Forelimb muscle (tissue), 1 donor: ENCODE results near the gene ENKUR. TPM values are rescaled to one million over a fixed set of nuclear protein-coding genes. Genes with fewer than 3 reads are reported as not detected.

Experiments
- DNase-seq: peaks from one replicate; pipeline ENCODE4 v3.0.0-alpha.2; 2013; ENCODE audit warnings: low read depth
- polyA plus RNA-seq: library from polyadenylated mRNA; unstranded; fragments of 120-200 nt; gene quantifications from one replicate; pipeline ENCODE4 v1.2.1, GENCODE V29; 2013; ENCODE audit not compliant: insufficient read length

ENKUR gene, protein sequence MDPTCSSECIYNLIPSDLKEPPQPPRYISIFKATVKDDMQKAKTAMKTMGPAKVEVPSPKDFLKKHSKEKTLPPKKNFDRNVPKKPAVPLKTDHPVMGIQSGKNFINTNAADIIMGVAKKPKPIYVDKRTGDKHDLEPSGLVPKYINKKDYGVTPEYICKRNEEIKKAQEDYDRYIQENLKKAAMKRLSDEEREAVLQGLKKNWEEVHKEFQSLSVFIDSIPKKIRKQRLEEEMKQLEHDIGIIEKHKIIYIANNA
- 0.22 TPM for polyA plus RNA-seq

DNA sequence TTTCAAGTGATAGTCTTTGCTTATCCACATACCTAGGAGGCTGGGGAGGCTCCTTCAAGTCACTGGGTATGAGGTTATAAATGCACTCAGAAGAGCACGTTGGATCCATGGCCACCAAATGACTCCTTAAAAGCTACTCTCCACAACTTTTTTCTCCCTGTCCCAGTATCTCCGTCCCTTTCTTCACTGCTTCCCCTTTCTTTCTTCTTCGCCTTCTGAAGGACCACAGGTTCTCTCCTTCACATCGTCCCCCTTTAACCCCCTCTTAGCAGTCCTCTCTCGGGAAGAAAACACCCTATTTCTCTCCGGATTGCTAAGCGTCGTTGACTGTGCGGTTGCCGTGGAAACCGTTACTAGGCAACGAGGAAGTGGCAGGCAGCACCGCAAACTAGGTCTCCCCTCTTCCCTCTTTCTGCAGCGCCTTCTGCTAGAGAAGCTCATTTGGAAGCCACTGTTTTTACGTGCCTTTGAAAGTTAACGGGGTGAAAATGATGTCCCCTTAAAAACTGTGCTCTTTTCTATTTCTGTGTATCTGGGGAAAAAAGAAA lies at the start of gene ENKUR:
Gene ENKUR (minus strand): TSS at position 331 of the 548 bp plus-strand sequence. CDS start 222 bp downstream, at position 109.
- DNase-seq, result peak; percentile 86

DNA sequence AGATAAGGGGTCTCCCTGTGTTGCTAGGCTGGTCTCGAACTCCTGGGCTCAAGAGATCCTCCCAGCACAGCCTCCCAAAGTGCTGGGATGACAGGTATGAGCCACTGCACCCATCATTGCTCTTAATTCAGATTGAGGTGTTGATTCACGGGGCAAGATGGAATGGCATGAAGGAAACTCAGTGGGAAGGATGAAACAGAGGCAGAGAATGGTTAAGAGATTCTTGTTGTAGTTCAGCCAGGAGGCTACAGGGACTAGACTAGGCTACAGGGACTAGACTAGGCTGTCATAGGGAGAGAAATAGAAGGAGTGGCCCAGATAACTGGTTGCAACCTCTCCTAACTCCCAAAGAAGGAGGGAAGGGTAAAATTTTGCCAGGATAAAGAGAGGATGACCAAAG lies 48.4 kb upstream of the ENKUR start:
- DNase-seq, result no peak

DNA sequence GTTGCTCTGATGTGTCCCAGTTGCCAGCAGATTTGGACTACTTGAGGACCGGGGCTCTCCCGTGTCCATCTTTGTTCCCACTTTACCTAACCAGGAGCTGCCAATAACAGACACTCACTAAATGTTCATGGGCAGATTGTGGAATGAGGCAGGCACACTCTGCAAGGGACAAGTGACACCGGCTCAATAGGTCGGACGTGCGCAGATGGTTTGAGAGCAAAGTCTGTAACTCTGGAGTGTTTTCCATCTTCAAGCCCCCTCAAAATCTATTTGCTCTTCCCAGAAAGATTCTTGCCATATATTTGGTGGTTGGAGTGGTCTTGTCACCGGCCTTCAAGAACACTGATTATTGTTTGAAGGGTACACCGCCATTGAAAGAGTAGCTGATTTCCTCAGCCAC lies 47.7 kb upstream of the ENKUR start:
- DNase-seq, result no peak

DNA sequence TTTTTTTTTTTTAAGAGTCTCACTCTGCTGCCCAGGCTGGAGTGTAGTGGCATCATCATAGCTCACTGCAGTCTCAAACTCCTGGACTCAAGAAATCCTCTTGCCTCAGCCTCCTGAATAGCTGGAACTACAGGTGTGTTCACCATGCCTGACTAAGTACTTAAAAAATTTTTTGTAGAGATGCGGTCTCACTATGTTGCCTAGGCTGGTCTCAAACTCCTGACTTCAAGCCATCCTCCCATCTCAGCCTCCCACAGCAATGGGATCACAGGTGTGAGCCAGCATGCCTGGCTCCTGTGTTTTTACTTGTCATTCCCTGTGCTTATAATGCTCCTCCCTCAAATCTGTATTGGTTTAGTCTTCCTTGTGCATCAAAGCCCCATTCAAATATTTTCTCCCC lies 47.2 kb upstream of the ENKUR start:
- no peak for DNase-seq

DNA sequence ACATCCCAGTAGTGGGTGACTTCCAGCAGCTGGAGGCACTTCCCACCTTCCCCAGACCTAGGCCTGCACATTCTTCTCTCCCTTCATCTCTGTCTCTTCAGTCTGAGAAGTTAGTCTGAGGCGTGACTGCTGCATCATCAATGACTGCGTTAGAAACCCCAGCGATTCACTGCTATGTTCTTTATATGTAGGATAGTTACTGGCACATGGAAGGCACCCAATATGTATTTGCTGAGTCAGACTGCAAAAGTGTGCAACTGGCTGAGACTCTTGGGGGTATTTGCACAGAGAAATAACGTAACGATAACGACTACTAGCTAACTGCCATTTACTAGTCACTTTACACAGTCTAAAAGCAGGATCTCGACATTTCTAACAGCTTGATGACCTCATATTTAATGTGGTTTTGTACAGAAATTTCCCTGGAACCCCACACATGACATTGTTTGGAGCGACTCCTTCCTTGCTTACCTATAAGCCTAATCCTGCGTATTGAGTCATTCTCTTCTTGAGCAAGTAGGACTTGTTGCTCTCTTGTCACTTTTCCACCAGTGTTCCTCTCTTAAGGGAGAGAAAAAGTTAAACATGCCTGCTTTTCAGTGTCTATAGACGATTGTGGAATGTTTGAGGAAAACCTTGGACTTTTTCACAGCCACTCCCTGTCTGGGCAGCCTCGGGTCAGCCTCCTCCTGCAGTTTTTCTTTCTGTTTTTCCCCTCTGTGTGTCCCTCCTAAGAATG lies 45.9 kb upstream of the ENKUR start:
- no peak for DNase-seq

DNA sequence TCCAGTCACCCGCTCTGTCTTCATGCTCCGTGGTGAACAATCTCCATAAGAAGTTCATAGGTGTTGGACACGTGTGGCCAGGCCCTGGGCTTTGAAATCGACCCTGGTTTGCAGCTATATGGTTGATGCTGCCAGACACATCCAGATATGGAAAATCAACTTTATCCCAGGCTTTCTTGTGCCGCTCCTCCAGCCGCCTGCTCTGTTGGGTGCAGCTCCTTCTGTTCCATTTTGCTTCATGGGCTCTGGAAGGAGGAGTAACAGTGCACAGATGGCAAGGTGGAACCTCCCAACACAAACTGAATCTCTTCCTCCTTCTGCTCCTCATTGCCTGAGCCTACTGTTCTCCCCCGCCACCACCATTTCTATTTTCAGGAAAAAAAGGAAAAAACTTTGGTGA lies 45.2 kb upstream of the ENKUR start:
- DNase-seq, result no peak

DNA sequence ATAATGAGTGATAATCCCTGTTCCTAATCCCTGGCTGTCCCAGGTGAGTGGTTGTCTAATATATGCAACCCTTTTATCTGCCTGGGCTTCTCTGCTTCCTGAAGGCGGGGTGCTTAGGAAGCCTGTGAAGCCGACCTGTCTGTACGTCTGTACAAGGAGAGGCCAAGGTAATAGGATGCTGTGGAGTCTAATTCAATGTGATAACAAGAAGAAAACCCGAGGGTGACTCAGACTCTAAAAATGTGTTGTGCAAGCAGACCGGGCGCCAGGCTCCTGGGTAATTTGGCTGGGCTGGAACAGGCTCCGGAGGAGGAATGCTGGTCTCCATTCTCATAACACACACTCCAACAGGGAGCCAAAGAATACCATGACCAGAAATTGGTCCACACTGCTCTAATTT lies 44.0 kb upstream of the ENKUR start:
- DNase-seq, result no peak

DNA sequence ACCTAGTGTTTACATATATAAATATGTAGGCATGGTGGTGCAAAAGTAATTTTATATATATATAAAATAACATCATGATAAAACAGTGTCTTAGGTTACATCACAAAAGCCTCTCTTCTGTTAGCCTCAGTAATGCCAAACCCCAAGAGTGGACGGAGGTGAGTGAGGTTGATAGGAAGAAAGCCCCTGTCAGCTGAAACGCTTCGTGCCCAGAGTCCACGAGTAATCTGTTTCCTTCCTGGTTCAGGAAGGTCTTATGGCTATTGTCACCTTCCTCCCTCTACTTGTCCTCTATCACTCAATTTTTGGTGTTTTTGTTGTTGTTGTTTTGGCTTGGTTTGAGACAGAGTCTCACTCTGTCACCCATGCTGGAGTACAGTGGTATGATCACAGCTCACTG lies 41.9 kb upstream of the ENKUR start:
- no peak for DNase-seq

DNA sequence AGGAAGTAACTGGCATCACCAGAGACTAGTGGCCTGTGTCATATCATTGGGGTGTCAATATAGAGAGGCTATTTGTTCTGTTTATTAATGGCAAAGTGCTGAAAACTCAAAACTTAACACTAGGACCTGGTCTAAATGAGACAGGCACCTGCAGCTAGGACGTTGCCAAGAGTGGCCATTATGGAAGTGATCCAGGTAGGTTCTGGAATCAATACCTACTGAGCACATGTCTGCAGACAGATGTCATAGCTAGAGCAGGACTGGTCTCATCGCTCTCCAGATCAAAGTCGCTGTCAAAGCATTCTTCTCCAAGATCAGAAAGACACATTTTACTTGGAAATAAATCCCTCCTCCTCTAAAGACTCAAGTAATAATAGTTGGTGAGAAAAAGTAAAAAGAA lies 40.8 kb upstream of the ENKUR start:
- DNase-seq, result no peak

DNA sequence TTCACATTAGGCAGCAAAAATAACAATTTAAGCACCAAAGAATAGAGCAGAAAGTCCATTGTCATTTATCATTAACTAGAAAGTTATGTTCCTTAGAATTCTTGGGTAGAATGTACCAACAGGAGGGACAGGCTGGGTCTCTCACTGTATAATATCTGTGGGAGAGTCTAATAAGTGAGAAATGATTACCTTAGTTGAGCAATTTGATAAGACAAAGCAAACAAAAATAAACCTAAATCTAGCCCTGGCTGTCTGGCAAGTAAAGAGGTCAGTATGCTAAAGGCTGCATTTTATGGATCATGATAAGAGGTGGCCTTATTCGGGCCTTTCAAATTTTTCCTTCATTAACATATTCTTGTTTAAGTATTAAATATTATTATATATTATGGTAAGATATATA lies 36.1 kb upstream of the ENKUR start:
- DNase-seq, result no peak

DNA sequence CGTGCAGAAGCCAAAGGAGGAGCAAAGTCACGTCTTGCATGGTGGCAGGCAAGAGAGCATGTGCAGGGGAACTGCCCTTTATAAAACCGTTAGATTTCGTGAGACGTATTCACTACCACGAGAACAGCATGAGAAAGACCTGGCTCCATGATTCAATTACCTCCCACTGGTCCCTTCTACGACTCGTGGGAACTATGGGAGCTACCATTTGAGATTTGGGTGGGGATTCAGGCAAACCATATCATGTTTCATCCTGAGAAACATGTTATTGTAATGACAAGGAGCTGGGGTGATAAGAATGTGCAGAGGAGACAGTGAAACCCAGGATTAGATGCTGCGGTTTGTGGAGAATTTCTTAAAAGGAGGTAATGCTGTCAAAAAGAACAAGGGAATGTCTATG lies 34.4 kb upstream of the ENKUR start:
- DNase-seq, result no peak

DNA sequence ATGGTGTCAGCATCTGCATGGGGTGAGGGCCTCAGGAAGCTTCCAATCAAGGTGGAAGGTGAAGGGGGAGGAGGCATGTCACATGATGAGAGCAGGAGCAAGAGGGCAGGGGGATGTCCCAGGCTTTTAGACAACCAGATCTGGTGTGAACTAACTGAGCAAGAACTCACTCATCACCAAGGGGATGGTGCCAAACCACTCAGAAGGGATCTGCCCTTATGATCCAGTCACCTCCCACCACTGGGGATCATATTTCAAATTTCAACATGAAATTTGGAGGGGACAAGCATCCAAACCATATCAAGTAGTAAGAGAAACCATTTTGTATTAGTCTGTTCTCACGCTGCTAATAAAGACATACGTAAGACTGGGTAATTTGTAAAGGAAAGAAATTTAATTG lies 34.0 kb upstream of the ENKUR start:
- DNase-seq, result no peak

DNA sequence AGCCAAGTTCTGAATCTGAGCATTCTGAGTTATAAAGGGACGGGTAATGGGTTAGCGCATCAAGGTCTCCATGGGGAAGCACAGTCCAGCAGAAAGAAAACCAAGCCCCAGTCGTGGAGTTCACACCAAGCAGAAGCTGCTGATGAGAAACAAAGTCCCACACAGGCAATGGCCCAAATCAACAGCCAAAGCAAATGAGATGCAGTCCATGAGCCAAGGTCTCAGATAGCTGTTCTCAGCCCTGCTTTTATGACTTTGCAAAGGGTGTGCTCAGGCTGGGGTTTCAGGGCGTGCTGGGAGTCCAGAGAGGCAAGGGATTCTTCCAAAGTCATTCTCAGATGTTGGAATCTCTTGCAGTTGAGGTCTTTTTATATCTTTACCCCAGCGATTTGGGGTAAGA lies 32.5 kb upstream of the ENKUR start:
- DNase-seq, result no peak

DNA sequence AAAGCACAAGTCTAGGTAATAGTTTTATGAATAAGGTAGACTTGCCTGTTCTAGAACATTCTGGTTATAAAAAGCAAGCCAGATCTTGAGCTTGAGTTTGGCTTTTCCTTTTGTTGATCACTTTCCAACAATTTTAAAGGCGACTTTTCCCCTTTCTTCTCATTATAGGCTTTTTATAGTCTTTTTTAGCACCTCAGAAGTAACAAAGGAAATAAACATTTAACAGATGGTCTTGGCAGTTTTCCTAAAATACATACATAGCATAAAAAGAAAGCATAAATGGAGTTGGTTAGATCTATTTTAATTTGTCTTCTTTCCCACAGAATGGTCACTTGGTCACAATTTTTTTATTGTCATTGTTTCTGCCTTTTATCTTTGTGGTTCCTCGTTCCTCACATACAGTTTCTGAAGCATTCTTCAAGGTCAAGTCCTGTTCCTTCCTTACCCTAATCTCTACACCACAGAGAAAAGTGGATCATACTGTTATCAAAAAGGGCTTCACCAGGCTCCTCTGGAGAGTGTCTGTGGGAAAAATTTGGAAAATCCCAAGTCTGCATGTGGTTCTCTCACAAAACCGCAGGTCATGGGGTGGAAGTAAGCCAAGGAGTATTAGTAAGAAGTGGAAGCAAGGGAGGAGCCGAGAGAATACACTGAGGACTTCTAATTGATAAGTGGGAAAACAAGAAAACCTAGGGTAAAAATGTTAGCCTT lies 31.8 kb upstream of the ENKUR start:
- DNase-seq, result no peak

DNA sequence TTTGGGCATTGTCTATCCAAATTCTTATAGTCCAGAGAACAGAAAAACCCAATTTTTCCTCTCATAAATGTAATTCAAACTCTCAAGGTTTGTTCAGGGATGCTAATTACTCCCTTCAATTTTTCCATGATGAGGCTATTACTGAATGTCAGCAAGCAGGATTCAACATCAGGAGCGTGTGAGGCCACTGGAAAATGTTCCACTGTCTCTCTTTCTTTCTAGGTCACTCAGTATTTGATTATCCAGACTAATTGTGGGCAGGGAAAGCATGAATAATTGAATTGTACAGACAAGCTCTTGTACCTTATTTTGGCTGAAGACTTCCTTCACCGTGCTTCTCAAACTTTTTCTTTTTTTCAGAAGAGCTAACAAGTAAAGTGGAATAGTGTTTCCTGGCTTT lies 31.1 kb upstream of the ENKUR start:
- no peak for DNase-seq

DNA sequence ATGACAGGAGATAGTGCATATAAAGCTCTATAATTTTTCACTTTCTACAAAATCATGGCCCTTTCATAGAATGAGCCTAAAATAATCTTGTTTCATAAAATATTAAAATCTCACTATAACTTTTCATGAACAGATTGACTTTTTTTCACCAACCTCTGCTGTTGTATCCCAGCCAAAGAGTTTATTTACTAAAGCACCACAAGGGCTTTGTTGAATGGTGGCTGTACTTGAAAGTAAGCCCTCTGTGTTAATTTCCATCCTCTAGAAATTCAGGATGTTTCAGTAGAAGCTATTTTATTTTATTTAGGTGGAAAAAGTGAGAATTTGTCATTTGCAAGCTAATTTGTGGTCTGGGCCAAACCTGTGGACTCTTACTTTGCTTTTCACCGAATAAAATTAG lies 30.7 kb upstream of the ENKUR start:
- no peak for DNase-seq

DNA sequence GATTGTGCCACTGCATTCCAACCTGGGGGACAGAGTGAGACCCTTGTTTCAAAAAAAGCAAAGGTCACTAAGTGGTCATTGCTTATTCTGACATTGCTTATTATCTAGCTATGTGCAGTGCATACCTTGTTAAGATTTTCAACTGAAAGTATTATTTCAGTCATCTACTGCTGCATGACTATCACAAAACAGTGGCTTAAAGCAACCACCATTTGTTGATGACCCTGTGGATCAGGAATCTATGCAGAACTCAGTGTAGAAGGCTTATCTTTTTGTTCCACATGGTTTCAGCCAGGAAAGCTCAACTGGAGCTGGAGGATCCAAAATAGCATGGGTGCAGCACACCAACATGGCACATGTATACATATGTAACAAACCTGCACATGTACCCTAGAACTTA lies 23.6 kb upstream of the ENKUR start:
- DNase-seq, result no peak

DNA sequence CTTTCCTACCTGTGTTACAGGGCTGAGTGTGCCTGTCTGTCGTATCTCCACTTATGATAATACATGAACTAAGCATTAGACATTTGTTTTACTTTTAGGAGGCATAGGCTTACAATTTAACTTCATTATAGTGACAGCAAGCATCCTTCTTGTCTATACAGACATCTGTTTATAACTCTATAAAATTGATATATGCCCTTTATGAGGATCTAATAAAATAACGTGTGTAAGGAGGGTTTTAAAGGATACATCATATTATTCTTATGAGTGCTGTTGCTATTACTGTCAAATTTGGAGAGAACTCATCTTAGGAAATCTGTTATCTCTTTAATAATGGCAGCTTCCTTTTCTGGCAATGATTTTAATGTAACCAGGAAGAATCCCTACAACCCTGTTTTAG lies 22.4 kb upstream of the ENKUR start:
- no peak for DNase-seq

DNA sequence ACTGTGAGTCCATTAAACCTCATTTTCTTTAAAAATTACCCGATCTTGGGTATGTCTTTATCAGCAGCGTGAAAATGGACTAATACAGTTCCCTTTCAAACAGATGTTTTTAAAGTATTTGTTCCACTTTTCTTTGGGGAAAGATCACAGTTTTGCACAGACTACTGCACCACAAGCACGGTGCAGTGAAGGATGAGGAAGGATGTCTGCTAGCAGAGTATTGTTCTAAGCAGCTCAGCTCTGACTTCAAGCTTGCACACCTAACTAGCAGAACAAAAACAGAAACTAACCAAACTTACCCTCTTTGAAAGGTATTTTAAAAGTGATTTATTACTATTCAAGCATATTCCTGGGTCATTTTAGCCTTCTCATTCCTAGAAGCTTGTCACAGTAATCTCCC lies 20.4 kb upstream of the ENKUR start:
- DNase-seq, result no peak

DNA sequence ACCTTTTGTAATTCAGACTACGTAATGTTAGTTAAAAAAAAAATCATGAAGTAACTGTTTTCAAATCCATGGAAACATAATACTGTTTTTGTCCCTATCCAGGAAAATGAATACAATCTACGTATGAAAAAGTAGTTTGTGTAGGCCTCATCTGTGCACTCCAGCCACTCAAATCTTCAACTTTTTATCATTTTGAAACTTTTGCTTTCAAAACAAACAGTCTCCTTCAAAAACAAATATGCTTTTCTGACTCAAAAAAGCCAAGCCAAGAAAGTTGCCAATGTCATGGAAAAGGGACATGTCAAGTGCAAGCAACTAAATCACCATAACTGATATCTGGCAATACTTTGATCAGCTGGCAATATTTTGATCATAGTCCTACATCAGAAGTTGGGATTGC lies 13.6 kb upstream of the ENKUR start:
- DNase-seq, result no peak

DNA sequence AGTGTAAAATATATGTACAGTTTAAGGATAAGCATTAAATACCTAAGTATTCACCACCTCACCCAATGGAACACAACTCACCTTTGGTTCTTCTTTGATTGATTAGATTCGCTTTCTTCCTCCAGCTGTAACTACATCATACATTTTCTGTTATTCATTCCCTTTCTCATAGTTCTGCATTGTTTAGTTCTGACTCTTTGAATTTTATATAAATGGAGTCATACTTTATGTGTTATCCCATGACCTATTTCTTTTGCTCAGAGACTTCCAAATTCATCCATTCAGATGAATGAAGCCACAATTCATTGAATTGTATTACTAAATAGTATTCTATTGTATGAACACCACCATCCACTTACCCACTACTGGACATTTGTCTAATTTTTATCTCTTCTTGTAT lies 12.8 kb upstream of the ENKUR start:
- no peak for DNase-seq

DNA sequence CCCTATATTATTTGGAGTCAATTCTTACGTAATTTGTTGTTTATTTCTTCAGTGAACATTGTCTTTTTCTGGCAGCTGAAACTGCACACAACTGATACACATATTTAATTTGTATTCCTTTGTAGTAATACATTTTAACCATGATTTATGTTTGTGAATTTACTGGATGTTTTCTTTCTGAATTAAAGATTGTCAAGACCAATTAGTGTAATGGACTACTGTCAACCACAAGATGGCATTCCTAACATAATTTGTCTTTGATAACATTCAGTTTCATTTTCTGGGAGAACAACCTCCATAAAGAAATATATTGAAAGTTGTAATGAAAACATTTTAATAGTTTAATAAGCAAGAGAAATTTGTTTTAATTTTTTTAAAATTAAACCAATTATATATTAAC lies 10.5 kb upstream of the ENKUR start:
- DNase-seq, result no peak

DNA sequence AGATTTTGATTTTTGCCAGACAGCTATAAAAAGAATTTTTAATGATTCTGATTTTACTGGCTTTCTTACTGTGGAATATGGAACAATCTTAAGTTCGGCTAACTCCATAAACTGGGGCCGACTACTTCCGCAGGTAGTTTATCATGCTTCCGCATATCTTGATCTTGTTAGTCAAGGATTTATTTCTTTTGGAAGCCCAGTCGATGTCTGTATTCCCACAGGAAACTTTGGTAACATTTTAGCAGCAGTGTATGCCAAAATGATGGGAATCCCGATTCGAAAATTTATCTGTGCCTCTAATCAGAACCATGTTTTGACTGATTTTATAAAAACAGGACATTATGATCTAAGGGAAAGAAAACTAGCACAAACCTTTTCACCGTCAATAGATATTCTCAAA lies 8.6 kb upstream of the ENKUR start:
- DNase-seq, result no peak
